ENCODE measurements around the gene CHAF1A. TPM values are rescaled to one million over a fixed set of nuclear protein-coding genes. Genes with fewer than 3 reads are reported as not detected.

The CHAF1A gene
- total RNA-seq (2022; extraction: Qiagen RNA extraction), result 19.2 to 22.9 TPM (median 22.3 TPM) in 5 replicates

GRCh38 chr19:4402171-4403004 is at the start of gene CHAF1A:
Gene CHAF1A, plus strand, starts transcription at chr19:4402640. Its CDS starts 123 bp downstream, at chr19:4402763.

GRCh38 chr19:4400135-4400936 is 2.1 kb upstream of the CHAF1A start, which contains the start of gene SH3GL1:
Gene SH3GL1, minus strand, starts transcription at chr19:4400547. Its CDS starts 179 bp downstream, at chr19:4400368.

GRCh38 chr19:4457654-4458395 is 55.4 kb downstream of the CHAF1A start, which contains the start of gene UBXN6:
Gene UBXN6, minus strand, starts transcription at chr19:4457794. Its CDS starts 97 bp downstream, at chr19:4457697.

GRCh38 chr19:4472174-4472974 is 69.9 kb downstream of the CHAF1A start, which contains the start of gene HDGFL2:
Gene HDGFL2, plus strand, starts transcription at chr19:4472297. Its CDS starts 54 bp downstream, at chr19:4472351.

Other genes with a start within 250 kb of the CHAF1A start
- 0.06 to 0.14 TPM (median 0.09 TPM) in 4 of 5 replicates, not detected in the other for gene CREB3L3, start 249.0 kb upstream of the CHAF1A start, total RNA-seq (2022; extraction: Qiagen RNA extraction)
- gene SIRT6, start 220.1 kb upstream of the CHAF1A start, total RNA-seq (2022; extraction: Qiagen RNA extraction), result 27.3 to 40.0 TPM (median 35.1 TPM) in 5 replicates
- 0.08 to 0.23 TPM (median 0.20 TPM) in 5 replicates for gene ANKRD24, start 220.0 kb upstream of the CHAF1A start, total RNA-seq (2022; extraction: Qiagen RNA extraction)
- 2.8 to 4.4 TPM (median 3.3 TPM) in 5 replicates for gene EBI3, start 173.1 kb upstream of the CHAF1A start, total RNA-seq (2022; extraction: Qiagen RNA extraction)
- gene YJU2, start 155.6 kb upstream of the CHAF1A start, total RNA-seq (2022; extraction: Qiagen RNA extraction), result 18.1 to 21.7 TPM (median 18.9 TPM) in 5 replicates
- gene SHD, start 123.4 kb upstream of the CHAF1A start, total RNA-seq (2022; extraction: Qiagen RNA extraction), result 0.07 TPM in 1 of 5 replicates, not detected in the others
- gene TMIGD2, start 100.3 kb upstream of the CHAF1A start, total RNA-seq (2022; extraction: Qiagen RNA extraction), result not detected in 5 replicates
- gene FSD1, start 98.0 kb upstream of the CHAF1A start, total RNA-seq (2022; extraction: Qiagen RNA extraction), result 7.4 to 9.3 TPM (median 8.8 TPM) in 5 replicates
- gene STAP2, start 63.8 kb upstream of the CHAF1A start, total RNA-seq (2022; extraction: Qiagen RNA extraction), result not detected in 5 replicates
- 7.6 to 12.4 TPM (median 11.8 TPM) in 5 replicates for gene MPND, start 59.1 kb upstream of the CHAF1A start, total RNA-seq (2022; extraction: Qiagen RNA extraction)
- 45.2 to 60.6 TPM (median 58.7 TPM) in 5 replicates for gene SH3GL1, start 2.1 kb upstream of the CHAF1A start, total RNA-seq (2022; extraction: Qiagen RNA extraction)
- 38.6 to 63.9 TPM (median 61.4 TPM) in 5 replicates for gene UBXN6, start 55.2 kb downstream of the CHAF1A start, total RNA-seq (2022; extraction: Qiagen RNA extraction)
- gene HDGFL2, start 69.7 kb downstream of the CHAF1A start, total RNA-seq (2022; extraction: Qiagen RNA extraction), result 24.3 to 30.0 TPM (median 28.8 TPM) in 5 replicates
- 0.08 to 0.22 TPM (median 0.13 TPM) in 5 replicates for gene PLIN4, start 115.8 kb downstream of the CHAF1A start, total RNA-seq (2022; extraction: Qiagen RNA extraction)
- gene PLIN5, start 132.6 kb downstream of the CHAF1A start, total RNA-seq (2022; extraction: Qiagen RNA extraction), result 0.17 to 0.32 TPM (median 0.27 TPM) in 4 of 5 replicates, not detected in the other
- 0.05 to 0.23 TPM (median 0.12 TPM) in 4 of 5 replicates, not detected in the other for gene LRG1, start 137.4 kb downstream of the CHAF1A start, total RNA-seq (2022; extraction: Qiagen RNA extraction)
- gene SEMA6B, start 157.0 kb downstream of the CHAF1A start, total RNA-seq (2022; extraction: Qiagen RNA extraction), result 4.5 to 6.8 TPM (median 5.9 TPM) in 5 replicates
- 2.9 to 4.4 TPM (median 3.7 TPM) in 5 replicates for gene TNFAIP8L1, start 236.9 kb downstream of the CHAF1A start, total RNA-seq (2022; extraction: Qiagen RNA extraction)

Measured in A549 treated with Mapracorat at 1 μM for 4 hours (cell line).